ENCODE data around the gene RND2.
"Not testable (repeated sequence)": the region's sequence is repeated elsewhere in the genome, so short reads cannot be mapped to it uniquely, and the experiment has no call there.

The RND2 gene
- long read RNA-seq: 0 reads

DNA sequence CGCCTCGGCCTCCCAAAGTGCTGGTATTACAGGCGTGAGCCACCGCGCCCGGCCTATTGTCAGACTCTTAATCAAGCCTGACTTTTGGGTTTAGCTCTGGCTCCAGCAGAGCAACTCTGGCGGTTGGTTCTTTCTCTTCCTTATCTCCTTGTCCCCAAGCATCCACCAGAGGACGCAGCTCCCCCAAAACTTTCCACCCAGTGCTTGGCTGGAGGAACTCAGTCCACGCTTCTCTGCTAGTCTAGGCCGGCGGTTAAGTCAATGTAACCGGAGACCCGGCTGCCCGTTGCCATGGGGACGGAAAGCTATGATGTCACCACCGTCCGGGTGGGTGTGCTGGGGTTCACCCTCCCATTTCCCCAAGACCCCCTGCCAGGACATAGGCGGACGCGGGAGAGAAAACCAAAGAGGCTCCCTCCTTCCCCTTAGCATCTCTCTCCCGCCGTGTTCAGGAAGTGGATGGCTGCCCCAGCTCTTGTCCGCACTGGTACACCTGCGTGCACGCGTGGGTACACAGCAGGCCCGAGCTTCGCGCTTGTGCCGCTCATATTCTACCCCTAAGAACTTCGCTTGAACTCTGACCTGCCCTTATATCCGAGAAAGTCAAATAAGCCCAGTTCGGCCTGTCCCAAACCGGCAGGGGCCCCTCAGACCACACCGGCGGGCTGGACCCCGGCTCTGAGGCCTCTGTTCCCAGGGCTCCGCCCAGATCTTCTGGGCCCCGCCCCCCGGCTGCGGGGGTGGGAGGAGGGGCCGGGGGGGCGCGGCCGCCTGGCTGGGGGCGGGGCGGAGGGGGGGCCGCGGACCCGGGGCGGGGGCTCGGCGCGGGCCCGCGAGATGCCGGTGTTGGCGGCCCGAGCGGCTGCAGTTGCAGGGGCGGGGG is at the start of gene RND2:
RND2 (plus strand) TSS at position 825 of the 883 bp plus-strand sequence. CDS start 117 bp downstream, outside the sequence.
- Histone ChIP-seq H3K27ac (replicated peaks) (peak within 1 kb of the TSS; percentile 30; the same call in 1 of the 2 replicates), H3K4me3 (replicated peaks; ENCODE audit: insufficient read depth, low read length) (peak within 1 kb of the TSS; percentile 43), H3K27me3 (ENCODE audit: insufficient read depth, poor library complexity, severe bottlenecking) (no peaks in the 10 kb centered on the region)
- peak in 1 of 2 experiments; percentile 95 for DNase-seq (ENCODE audit: low read depth in 1 of 2, low spot score in 1 of 2)
- TF ChIP-seq, protein P1, sequence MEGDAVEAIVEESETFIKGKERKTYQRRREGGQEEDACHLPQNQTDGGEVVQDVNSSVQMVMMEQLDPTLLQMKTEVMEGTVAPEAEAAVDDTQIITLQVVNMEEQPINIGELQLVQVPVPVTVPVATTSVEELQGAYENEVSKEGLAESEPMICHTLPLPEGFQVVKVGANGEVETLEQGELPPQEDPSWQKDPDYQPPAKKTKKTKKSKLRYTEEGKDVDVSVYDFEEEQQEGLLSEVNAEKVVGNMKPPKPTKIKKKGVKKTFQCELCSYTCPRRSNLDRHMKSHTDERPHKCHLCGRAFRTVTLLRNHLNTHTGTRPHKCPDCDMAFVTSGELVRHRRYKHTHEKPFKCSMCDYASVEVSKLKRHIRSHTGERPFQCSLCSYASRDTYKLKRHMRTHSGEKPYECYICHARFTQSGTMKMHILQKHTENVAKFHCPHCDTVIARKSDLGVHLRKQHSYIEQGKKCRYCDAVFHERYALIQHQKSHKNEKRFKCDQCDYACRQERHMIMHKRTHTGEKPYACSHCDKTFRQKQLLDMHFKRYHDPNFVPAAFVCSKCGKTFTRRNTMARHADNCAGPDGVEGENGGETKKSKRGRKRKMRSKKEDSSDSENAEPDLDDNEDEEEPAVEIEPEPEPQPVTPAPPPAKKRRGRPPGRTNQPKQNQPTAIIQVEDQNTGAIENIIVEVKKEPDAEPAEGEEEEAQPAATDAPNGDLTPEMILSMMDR (IDR thresholded peaks at IDR 0.05; ENCODE audit: insufficient read depth, low read length): peak; percentile 68
- no peak for TF ChIP-seq REST (IDR thresholded peaks at IDR 0.05; ENCODE audit: insufficient replicate concordance, low read depth)
- no peak for TF ChIP-seq GABPA (IDR thresholded peaks at IDR 0.05; ENCODE audit: low read depth)
- TF ChIP-seq POLR2AphosphoS5 (IDR thresholded peaks at IDR 0.05; ENCODE audit: low read depth): peak; percentile 12; the same call in 1 of the 2 replicates
- TF ChIP-seq SPI1 (IDR thresholded peaks at IDR 0.05; ENCODE audit: borderline replicate concordance, low read depth): peak; percentile 41; the same call in 1 of the 2 replicates

DNA sequence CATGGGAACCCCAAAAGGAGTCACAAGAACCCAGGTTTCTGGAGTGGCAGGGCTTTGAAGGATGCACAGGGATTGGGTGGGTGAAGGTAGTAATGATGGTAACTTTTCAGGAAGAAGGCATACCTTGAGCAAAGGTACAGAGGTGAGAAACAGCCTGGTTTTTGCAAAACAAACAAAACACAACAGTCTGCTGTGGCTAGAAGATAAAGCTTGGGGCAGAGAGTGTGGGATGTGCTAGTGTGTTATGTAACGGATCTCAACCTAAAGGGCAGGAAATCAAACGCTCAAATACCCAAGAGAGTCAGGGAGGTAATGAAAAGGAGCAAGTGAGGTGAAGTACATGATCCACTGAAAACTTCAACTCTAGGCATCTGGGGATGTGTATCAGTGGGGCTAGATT is 49.8 kb upstream of the RND2 start:
- Histone ChIP-seq H3K27ac (replicated peaks) (no peak overlapping the region), H3K27me3 (ENCODE audit: insufficient read depth, poor library complexity, severe bottlenecking) (no peaks in the 10 kb centered on the region), H3K4me3 (replicated peaks; ENCODE audit: insufficient read depth, low read length) (no peak overlapping the region)
- TF ChIP-seq POLR2AphosphoS5 (IDR thresholded peaks at IDR 0.05; ENCODE audit: low read depth) (no peak), SPI1 (IDR thresholded peaks at IDR 0.05; ENCODE audit: borderline replicate concordance, low read depth) (no peak), REST (IDR thresholded peaks at IDR 0.05; ENCODE audit: insufficient replicate concordance, low read depth) (no peak), GABPA (IDR thresholded peaks at IDR 0.05; ENCODE audit: low read depth) (no peak)
- TF ChIP-seq, protein P1 (IDR thresholded peaks at IDR 0.05; ENCODE audit: insufficient read depth, low read length): no peak
- no peak for DNase-seq (ENCODE audit: low read depth in 1 of 2, low spot score in 1 of 2)

DNA sequence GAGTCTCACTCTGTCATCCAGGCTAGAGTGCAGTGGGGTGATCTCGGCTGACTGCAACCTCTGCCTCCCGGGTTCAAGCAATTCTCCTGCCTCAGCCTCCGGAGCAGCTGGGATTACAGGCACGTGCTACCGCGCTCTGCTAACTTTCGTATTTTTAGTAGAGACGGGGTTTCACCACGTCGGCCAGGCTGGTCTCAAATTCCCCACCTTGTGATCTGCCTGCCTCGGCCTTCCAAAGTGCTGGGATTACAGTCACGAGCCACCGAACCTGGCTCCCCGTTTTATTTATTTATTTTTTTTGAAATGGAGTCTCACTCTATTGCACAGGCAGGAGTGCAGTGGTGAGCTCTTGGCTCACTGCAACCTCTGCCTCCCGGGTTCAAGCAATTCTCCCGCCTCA is 49.3 kb upstream of the RND2 start:
- H3K27me3 ChIP-seq (ENCODE audit: insufficient read depth, poor library complexity, severe bottlenecking); DNase-seq (ENCODE audit: low read depth in 1 of 2, low spot score in 1 of 2); H3K27ac ChIP-seq (replicated peaks); H3K4me3 ChIP-seq (replicated peaks; ENCODE audit: insufficient read depth, low read length): not testable (repeated sequence)

GRCh38 chr17:42979511-42980273 is 45.3 kb upstream of the RND2 start, which contains the start of gene PTGES3L:
PTGES3L (minus strand) TSS chr17:42980080; CDS start chr17:42980053, 27 bp downstream.
- DNase-seq (ENCODE audit: low read depth in 1 of 2, low spot score in 1 of 2): peak in 1 of 2 experiments; percentile 32
- Histone ChIP-seq H3K27me3 (ENCODE audit: insufficient read depth, poor library complexity, severe bottlenecking) (no peaks in the 10 kb centered on the region), H3K4me3 (replicated peaks; ENCODE audit: insufficient read depth, low read length) (peak within 1 kb of the TSS; percentile 93), H3K27ac (replicated peaks) (peak within 1 kb of the TSS; percentile 79)
- 0 out of 2 replicates have a peak, but pooled peaks have one; percentile 17 for TF ChIP-seq GABPA (IDR thresholded peaks at IDR 0.05; ENCODE audit: low read depth)
- no peak for TF ChIP-seq SPI1 (IDR thresholded peaks at IDR 0.05; ENCODE audit: borderline replicate concordance, low read depth)
- no peak for TF ChIP-seq POLR2AphosphoS5 (IDR thresholded peaks at IDR 0.05; ENCODE audit: low read depth)
- TF ChIP-seq, protein P1 (IDR thresholded peaks at IDR 0.05; ENCODE audit: insufficient read depth, low read length): no peak
